GM23338 (cell line): ENCODE measurements around the gene PPL.

Experiments used
- CREB1 ChIP-seq: fragments of 250-450 bp; sonication (Bioruptor Pico); IDR thresholded peaks from 2 replicates; pipeline ENCODE4 v1.5.0; 2020; ENCODE audit warnings: low read depth, mild to moderate bottlenecking, moderate library complexity
- EZH2 ChIP-seq: fragments of 200-600 bp; sonication (generic); IDR thresholded peaks from one replicate; pipeline ENCODE4 v1.8.0; 2017; ENCODE audit warnings: antibody characterized with exemption, mild to moderate bottlenecking, low read depth; ENCODE audit not compliant: unreplicated experiment
- EZH2phosphoT487 ChIP-seq: fragments of 200-600 bp; sonication (generic); IDR thresholded peaks from one replicate; pipeline ENCODE4 v1.8.1; 2018; ENCODE audit warnings: antibody characterized with exemption; ENCODE audit not compliant: unreplicated experiment
- JUNB ChIP-seq: IDR thresholded peaks from one replicate; pipeline ENCODE4 v1.6.1; 2016; ENCODE audit warnings: antibody characterized with exemption; ENCODE audit not compliant: unreplicated experiment
- NANOG ChIP-seq: IDR thresholded peaks from 2 replicates; pipeline ENCODE4 v1.6.1; 2016; ENCODE audit warnings: antibody characterized with exemption, borderline replicate concordance
- POLR2AphosphoS5 ChIP-seq: IDR thresholded peaks from 2 replicates; pipeline ENCODE4 v1.6.1; 2016; ENCODE audit warnings: antibody characterized with exemption, low read depth
- STAT1 ChIP-seq: IDR thresholded peaks from one replicate; pipeline ENCODE4 v1.6.1; 2016; ENCODE audit warnings: antibody characterized with exemption; ENCODE audit not compliant: unreplicated experiment
- ZNF114 ChIP-seq: fragments of 250-450 bp; sonication (Bioruptor Pico); IDR thresholded peaks from 2 replicates; pipeline ENCODE4 v1.5.0; 2020; ENCODE audit warnings: mild to moderate bottlenecking, moderate library complexity
- ZNF331 ChIP-seq: fragments of 250-450 bp; sonication (Bioruptor Pico); IDR thresholded peaks from 2 replicates; pipeline ENCODE4 v1.5.0; 2020; ENCODE audit warnings: low read depth, mild to moderate bottlenecking, moderate library complexity
- TF ChIP-seq, protein P1 (sequence below), 2 experiments: fragments of 200-600 bp in 1 of 2; sonication (generic) in 1 of 2; conservative IDR thresholded peaks; 2 replicates each; pipeline versions ENCODE4 v1.5.1 to v1.6.1; 2016 to 2017; ENCODE audit warnings: antibody characterized with exemption in 2 of 2, low read depth in 2 of 2, mild to moderate bottlenecking in 2 of 2, moderate library complexity in 1 of 2
- TF ChIP-seq, protein P2 (sequence below): IDR thresholded peaks from one replicate; pipeline ENCODE4 v1.6.1; 2018; ENCODE audit warnings: antibody characterized with exemption; ENCODE audit not compliant: unreplicated experiment
- TF ChIP-seq, protein P3 (sequence below): IDR thresholded peaks from 2 replicates; pipeline ENCODE4 v1.6.1; 2016; ENCODE audit warnings: antibody characterized with exemption

DNA sequence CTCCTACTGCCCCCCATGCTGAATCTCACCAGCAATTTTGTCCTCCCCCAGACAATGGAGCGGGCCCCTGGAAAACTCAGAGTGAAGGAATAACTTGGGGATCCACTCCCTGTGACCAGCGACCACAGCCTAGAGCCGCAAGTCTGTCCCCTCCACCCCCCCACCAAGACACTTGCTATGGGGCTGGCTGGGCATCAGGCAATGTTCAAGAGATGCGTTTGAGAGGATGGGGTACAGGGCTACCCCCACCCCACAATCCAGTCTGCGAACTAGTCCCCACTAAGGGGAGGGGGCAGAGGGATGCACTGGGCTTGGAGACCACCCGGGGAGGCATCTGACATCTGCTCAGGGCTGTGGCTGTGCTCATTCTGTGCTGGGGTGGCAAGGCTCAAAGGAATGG lies 2.4 kb downstream of the PPL start:
- TF ChIP-seq, protein P1, sequence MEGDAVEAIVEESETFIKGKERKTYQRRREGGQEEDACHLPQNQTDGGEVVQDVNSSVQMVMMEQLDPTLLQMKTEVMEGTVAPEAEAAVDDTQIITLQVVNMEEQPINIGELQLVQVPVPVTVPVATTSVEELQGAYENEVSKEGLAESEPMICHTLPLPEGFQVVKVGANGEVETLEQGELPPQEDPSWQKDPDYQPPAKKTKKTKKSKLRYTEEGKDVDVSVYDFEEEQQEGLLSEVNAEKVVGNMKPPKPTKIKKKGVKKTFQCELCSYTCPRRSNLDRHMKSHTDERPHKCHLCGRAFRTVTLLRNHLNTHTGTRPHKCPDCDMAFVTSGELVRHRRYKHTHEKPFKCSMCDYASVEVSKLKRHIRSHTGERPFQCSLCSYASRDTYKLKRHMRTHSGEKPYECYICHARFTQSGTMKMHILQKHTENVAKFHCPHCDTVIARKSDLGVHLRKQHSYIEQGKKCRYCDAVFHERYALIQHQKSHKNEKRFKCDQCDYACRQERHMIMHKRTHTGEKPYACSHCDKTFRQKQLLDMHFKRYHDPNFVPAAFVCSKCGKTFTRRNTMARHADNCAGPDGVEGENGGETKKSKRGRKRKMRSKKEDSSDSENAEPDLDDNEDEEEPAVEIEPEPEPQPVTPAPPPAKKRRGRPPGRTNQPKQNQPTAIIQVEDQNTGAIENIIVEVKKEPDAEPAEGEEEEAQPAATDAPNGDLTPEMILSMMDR (conservative IDR thresholded peaks at IDR 0.05; ENCODE audit: low read depth in 2 of 2): no peak
- TF ChIP-seq ZNF331 (CRISPR knock-in tag) (no peak), EZH2phosphoT487 (no peak), POLR2AphosphoS5 (no peak), STAT1 (no peak), EZH2 (no peak), CREB1 (CRISPR knock-in tag) (no peak), ZNF114 (CRISPR knock-in tag) (no peak), JUNB (no peak), NANOG (no peak)
- TF ChIP-seq, protein P2, sequence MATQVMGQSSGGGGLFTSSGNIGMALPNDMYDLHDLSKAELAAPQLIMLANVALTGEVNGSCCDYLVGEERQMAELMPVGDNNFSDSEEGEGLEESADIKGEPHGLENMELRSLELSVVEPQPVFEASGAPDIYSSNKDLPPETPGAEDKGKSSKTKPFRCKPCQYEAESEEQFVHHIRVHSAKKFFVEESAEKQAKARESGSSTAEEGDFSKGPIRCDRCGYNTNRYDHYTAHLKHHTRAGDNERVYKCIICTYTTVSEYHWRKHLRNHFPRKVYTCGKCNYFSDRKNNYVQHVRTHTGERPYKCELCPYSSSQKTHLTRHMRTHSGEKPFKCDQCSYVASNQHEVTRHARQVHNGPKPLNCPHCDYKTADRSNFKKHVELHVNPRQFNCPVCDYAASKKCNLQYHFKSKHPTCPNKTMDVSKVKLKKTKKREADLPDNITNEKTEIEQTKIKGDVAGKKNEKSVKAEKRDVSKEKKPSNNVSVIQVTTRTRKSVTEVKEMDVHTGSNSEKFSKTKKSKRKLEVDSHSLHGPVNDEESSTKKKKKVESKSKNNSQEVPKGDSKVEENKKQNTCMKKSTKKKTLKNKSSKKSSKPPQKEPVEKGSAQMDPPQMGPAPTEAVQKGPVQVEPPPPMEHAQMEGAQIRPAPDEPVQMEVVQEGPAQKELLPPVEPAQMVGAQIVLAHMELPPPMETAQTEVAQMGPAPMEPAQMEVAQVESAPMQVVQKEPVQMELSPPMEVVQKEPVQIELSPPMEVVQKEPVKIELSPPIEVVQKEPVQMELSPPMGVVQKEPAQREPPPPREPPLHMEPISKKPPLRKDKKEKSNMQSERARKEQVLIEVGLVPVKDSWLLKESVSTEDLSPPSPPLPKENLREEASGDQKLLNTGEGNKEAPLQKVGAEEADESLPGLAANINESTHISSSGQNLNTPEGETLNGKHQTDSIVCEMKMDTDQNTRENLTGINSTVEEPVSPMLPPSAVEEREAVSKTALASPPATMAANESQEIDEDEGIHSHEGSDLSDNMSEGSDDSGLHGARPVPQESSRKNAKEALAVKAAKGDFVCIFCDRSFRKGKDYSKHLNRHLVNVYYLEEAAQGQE: no peak
- TF ChIP-seq, protein P3, sequence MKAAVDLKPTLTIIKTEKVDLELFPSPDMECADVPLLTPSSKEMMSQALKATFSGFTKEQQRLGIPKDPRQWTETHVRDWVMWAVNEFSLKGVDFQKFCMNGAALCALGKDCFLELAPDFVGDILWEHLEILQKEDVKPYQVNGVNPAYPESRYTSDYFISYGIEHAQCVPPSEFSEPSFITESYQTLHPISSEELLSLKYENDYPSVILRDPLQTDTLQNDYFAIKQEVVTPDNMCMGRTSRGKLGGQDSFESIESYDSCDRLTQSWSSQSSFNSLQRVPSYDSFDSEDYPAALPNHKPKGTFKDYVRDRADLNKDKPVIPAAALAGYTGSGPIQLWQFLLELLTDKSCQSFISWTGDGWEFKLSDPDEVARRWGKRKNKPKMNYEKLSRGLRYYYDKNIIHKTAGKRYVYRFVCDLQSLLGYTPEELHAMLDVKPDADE: no peak
